ENCODE data around the gene FLAD1.

FLAD1 gene

DNA sequence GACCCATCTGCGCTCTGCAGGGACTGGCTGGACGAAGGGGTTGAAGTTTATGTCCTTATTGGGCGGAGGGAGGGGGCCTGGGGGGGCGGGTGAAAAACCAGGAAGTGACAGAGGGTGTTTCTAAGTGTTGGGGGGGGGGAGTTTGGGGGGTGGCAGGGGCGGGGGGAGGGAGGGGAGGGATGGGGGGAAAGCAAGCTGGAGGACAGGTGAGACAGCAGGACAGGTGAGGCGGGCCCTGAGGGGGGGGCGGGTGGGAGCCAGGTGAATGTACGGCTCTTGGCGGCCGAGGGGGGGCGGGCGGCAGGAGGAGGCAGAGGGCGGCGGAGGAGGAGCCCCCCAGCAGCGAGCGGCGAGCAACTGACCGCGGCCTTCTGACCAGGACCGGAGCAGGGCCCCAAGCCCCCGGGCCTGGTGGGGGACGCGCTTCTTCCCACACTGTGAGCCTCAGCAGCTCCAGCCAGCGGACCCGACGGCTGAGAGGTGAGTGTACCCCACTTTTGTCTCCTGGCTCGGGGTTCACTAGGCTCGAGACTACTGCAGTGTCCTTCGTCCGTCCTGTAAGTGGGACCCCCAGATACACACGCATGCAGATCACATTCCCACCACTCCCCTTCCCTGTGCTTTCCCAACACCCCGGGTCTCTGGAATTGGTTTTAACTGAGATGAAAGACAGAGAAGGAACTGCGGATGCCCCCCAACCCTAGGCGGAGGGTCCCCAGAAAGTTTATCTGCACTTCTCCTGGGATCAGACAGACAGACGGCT lies 19.5 kb downstream of the FLAD1 start, which contains the start of gene ZBTB7B:
Gene ZBTB7B (plus strand): TSS at position 339 of the 763 bp plus-strand sequence. CDS start 11,859 bp downstream, outside the sequence.
- DNase-seq (ENCODE audit: low read depth in 1 of 2, low spot score in 1 of 2): no peak

GRCh38 chr1:155003227-155003765 lies 20.2 kb downstream of the FLAD1 start:
- no peak for DNase-seq (ENCODE audit: low read depth in 1 of 2, low spot score in 1 of 2)

GRCh38 chr1:155003766-155004351 lies 20.7 kb downstream of the FLAD1 start:
- DNase-seq (ENCODE audit: low read depth in 1 of 2, low spot score in 1 of 2): no peak

DNA sequence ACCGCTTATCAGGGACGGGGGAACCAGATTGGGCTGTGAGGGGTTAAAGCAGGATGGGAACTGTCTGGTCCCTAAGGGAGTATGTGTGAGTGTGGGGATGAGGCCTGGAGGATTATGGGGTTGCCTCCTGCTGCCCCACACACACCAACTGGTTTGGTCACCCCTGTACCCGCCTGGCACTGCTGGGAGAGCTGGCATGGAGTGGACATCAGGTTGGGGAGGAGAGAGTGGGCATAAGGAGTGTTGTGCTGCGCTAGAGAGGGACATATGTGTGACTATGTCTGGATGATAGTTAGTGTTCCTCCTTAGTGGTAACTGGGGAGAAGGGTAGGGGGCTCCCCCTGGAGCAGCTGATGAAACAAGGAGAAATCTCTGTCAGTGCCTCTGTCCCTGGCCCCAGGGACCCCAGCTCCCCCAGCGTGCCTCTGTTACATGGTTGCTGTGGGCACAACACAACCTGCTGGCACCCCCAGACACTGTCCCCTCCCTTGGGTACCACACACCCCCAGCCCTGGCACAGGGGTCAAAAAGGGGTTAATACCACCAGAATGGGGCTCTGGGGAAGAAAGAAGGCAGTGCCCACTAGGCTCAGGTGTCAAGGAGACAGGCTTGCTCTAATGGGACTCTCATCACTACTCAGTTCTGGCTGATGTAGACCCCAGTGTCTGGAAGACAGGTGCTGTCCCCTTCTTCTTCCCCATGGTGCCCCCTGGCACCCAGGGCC lies 21.4 kb downstream of the FLAD1 start:
- no peak for DNase-seq (ENCODE audit: low read depth in 1 of 2, low spot score in 1 of 2)

- DNase-seq (ENCODE audit: low read depth in 1 of 2, low spot score in 1 of 2): no peak
Observed at GRCh38 chr1:155005076-155006011, 22.2 kb downstream of the FLAD1 start.

DNA sequence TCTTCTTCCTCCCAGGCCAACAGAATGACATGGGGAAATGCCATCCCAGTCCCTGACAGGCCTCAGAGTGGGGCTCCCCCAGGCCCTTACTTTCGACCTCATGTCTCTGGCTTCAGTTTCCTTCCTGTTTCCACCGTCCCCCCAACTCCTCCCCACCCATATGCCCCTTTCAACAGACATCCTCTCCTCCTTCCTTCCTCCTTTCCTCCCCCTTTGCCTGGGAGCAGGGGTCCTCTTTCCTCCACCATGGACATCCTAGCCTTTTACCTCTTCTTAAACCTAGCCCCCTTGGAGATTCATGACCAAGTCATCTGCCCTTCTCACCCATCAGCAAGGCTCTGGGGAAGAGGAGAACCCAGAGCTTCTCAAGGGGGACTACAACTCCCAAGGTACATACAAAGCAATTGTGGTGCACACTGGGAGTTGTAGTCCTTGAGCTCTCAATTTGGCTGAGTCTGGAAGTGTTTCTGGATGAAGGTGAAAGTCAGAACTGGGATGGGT lies 23.5 kb downstream of the FLAD1 start:
- DNase-seq (ENCODE audit: low read depth in 1 of 2, low spot score in 1 of 2): peak in 1 of 2 donors; percentile 46

GRCh38 chr1:155007251-155007828 lies 24.2 kb downstream of the FLAD1 start:
- no peak for DNase-seq (ENCODE audit: low read depth in 1 of 2, low spot score in 1 of 2)

GRCh38 chr1:155008015-155008941 lies 25.1 kb downstream of the FLAD1 start:
- DNase-seq (ENCODE audit: low read depth in 1 of 2, low spot score in 1 of 2): peak; percentile 41 to 60

GRCh38 chr1:155009221-155009711 lies 26.1 kb downstream of the FLAD1 start:
- no peak for DNase-seq (ENCODE audit: low read depth in 1 of 2, low spot score in 1 of 2)

DNA sequence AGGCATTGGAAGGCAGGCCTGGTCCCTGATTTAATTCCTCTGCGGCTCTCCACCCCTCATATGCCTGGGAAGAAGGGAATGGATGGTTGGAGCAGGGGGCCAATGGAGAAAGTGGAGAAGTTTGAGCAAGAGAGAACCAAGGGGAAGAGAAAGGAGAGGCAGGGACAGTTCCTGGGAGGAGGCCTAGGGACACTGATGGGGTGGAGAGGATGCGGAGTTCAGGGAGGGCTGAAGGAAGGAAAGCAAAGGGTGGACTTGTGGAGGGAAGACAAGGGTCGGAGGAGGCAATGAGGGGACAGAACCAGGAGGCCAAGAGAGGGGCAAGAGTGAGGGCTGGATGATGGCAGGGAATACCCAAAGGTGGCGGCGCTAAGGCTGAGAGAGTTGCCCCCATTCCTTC lies 26.6 kb downstream of the FLAD1 start:
- no peak for DNase-seq (ENCODE audit: low read depth in 1 of 2, low spot score in 1 of 2)

DNA sequence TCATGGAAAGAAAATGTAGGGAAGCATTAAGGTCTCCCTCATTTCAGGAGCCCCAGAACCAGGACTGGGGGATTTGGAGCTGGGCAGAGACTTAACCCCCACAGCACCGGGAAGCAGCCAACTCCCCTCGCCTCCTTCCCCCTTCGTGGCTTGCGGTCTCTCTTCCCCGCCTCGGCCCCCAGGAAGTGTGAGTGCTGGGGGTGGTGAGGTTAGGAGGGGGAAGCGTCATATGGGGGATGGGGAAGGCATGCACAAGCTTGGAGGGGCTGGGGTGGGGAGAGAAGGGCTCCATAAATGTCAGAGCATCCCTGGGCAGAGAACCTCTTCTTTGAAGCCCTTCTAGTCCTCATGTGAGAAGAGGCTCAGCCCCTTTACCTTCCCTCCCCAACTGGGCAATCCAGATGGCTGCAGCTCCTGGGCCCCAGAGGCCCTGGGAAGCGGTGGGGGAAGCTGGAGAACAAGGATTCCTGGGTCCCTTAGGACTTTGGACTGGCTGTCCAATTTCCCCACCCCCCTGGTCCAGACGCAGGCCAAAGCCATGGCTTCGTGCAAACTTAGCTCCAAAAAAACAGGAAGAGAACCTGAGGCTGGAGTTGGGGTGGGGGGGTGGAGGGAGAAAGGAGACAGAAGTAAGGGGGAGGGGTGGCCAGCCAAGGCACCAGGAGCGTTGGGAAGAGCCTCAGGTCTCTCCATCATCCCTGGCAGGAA lies 27.2 kb downstream of the FLAD1 start:
- no peak for DNase-seq (ENCODE audit: low read depth in 1 of 2, low spot score in 1 of 2)

- no peak for DNase-seq (ENCODE audit: low read depth in 1 of 2, low spot score in 1 of 2)
Observed at GRCh38 chr1:155011004-155011416, 27.9 kb downstream of the FLAD1 start.

GRCh38 chr1:155011437-155012025 lies 28.4 kb downstream of the FLAD1 start:
- DNase-seq (ENCODE audit: low read depth in 1 of 2, low spot score in 1 of 2): no peak

GRCh38 chr1:155012026-155012546 lies 28.9 kb downstream of the FLAD1 start:
- DNase-seq (ENCODE audit: low read depth in 1 of 2, low spot score in 1 of 2): no peak

GRCh38 chr1:155012776-155013602 lies 29.8 kb downstream of the FLAD1 start:
- no peak for DNase-seq (ENCODE audit: low read depth in 1 of 2, low spot score in 1 of 2)

GRCh38 chr1:155013632-155014031 lies 30.5 kb downstream of the FLAD1 start:
- no peak for DNase-seq (ENCODE audit: low read depth in 1 of 2, low spot score in 1 of 2)

Data from activated CD4-positive, alpha-beta T cell treated with anti-CD3 and anti-CD28 coated beads, Interleukin-2, amount 50 U/mL, for 24 hours (primary cell).